Caco-2 (cell line): ENCODE results near the gene CIBAR2. TPM values are rescaled to one million over a fixed set of nuclear protein-coding genes. Genes with fewer than 3 reads are reported as not detected.

Source experiments
- BruUV-seq: library from RNA; stranded (reverse); fragments of 400-500 nt; replicated peaks from 2 replicates; lab custom pipeline; 2021; lab: Mats Ljungman, UMichigan
- CTCF ChIA-PET: fragments of 300-600 bp; sonication (Branson Sonifier 250); formaldehyde crosslinking; loops from one replicate; lab custom pipeline; 2022; ENCODE audit warnings: antibody characterized with exemption; lab: Charles Lee
- POLR2A ChIA-PET: fragments of 300-600 bp; sonication (Branson Sonifier 250); formaldehyde crosslinking; loops from one replicate; lab custom pipeline; 2022; ENCODE audit warnings: antibody characterized with exemption; lab: Charles Lee
- DNase-seq, 2 experiments: peaks; one replicate each; pipeline versions ENCODE4 v3.0.0 to v3.0.0-alpha.2; 2020 to 2022
- H3K27me3 ChIP-seq: replicated peaks from 2 replicates; pipeline ENCODE4 v1.6.0; 2011; ENCODE audit warnings: low read length; ENCODE audit not compliant: control insufficient read depth, insufficient read depth
- H3K36me3 ChIP-seq: 2 replicates; pipeline ENCODE4 v1.5.1; 2011; ENCODE audit warnings: low read length; ENCODE audit not compliant: control insufficient read depth, insufficient read depth
- H3K4me1 ChIP-seq: fragments of 250-450 bp; sonication (Bioruptor Pico); 2 replicates; pipeline ENCODE4 v1.5.1; 2020; ENCODE audit warnings: mild to moderate bottlenecking
- H3K4me3 ChIP-seq: 2 replicates; pipeline ENCODE4 v1.5.1; 2011; ENCODE audit warnings: low read depth, mild to moderate bottlenecking, control low read depth, low read length
- H3K9me3 ChIP-seq: fragments of 250-450 bp; sonication (Bioruptor Pico); 2 replicates; pipeline ENCODE4 v1.5.1; 2020; ENCODE audit warnings: mild to moderate bottlenecking, moderate library complexity
- H3K27ac Mint-ChIP-seq: one replicate; pipeline ENCODE4 v1.8.0; 2022; ENCODE audit warnings: mixed read lengths; ENCODE audit not compliant: unreplicated experiment
- H3K27me3 Mint-ChIP-seq: one replicate; pipeline ENCODE4 v1.8.0; 2022; ENCODE audit warnings: mixed read lengths; ENCODE audit not compliant: insufficient read depth, unreplicated experiment
- H3K36me3 Mint-ChIP-seq: one replicate; pipeline ENCODE4 v1.8.0; 2022; ENCODE audit warnings: mild to moderate bottlenecking, mixed read lengths; ENCODE audit not compliant: insufficient read depth, unreplicated experiment
- H3K4me1 Mint-ChIP-seq: one replicate; pipeline ENCODE4 v1.8.0; 2022; ENCODE audit warnings: low read depth, mixed read lengths; ENCODE audit not compliant: unreplicated experiment
- H3K4me3 Mint-ChIP-seq: one replicate; pipeline ENCODE4 v1.8.0; 2022; ENCODE audit warnings: mild to moderate bottlenecking, moderate library complexity, mixed read lengths; ENCODE audit not compliant: unreplicated experiment
- H3K9me3 Mint-ChIP-seq: one replicate; pipeline ENCODE4 v1.8.0; 2022; ENCODE audit warnings: mixed read lengths; ENCODE audit not compliant: unreplicated experiment
- CTCF ChIP-seq, 2 experiments: fragments of 200-600 bp in 1 of 2; IDR thresholded peaks; 1 replicate in 1 of 2; 2 replicates in 1 of 2; pipeline versions ENCODE4 v1.5.1 to v1.8.0; 2011 to 2022; ENCODE audit warnings: antibody characterized with exemption in 1 of 2, control low read depth in 1 of 2, inconsistent platforms in 1 of 2, low read depth in 1 of 2, low read length in 1 of 2, mild to moderate bottlenecking in 1 of 2, moderate library complexity in 1 of 2; ENCODE audit not compliant: insufficient read depth in 1 of 2, severe bottlenecking in 1 of 2, unreplicated experiment in 1 of 2
- intact Hi-C: fragments of 100-400 bp; cut with micrococcal nuclease; formaldehyde crosslinking; loops from one replicate; pipeline ENCODE4 v1.10.0; 2022; ENCODE audit not compliant: unreplicated experiment
- total RNA-seq: library from RNA; stranded (reverse); gene quantifications from 2 replicates; pipeline ENCODE4 v1.2.3, GENCODE V29; 2022

Gene CIBAR2
- total RNA-seq, 1 experiment from 2014 or later: not detected

GRCh38 chr16:85062323-85062722 lies 49.9 kb downstream of the CIBAR2 start:
- ChIA-PET POLR2A (no interaction called here), CTCF (no interaction called here)
- Mint-ChIP-seq H3K36me3 (no peaks in the 10 kb centered on the region), H3K9me3 (no peaks in the 10 kb centered on the region), H3K4me1 (peaks cover 4% of the 10 kb centered on the region), H3K27me3 (no peaks in the 10 kb centered on the region), H3K27ac (no peak overlapping the region), H3K4me3 (no peak overlapping the region)
- Histone ChIP-seq H3K36me3 (no peaks in the 10 kb centered on the region), H3K9me3 (no peaks in the 10 kb centered on the region), H3K27me3 (no peaks in the 10 kb centered on the region), H3K4me1 (peaks cover 8% of the 10 kb centered on the region), H3K4me3 (no peak overlapping the region)
- no peak for DNase-seq
- no TSS peak for BruUV-seq
- TF ChIP-seq CTCF (IDR thresholded peaks at IDR 0.05; ENCODE audit: insufficient read depth in 1 of 2, low read depth in 1 of 2, low read length in 1 of 2, severe bottlenecking in 1 of 2, unreplicated experiment in 1 of 2): no peak
- intact Hi-C loops: no loop called here

- intact Hi-C loops: no loop called here
- no peaks in the 10 kb centered on the region for H3K36me3 Mint-ChIP-seq
- H3K9me3 Mint-ChIP-seq: no peaks in the 10 kb centered on the region
- no peaks in the 10 kb centered on the region for H3K27me3 Mint-ChIP-seq
- TF ChIP-seq CTCF (IDR thresholded peaks at IDR 0.05; ENCODE audit: insufficient read depth in 1 of 2, low read depth in 1 of 2, low read length in 1 of 2, severe bottlenecking in 1 of 2, unreplicated experiment in 1 of 2): no peak
- ChIA-PET POLR2A (no interaction called here), CTCF (interaction anchor here (0.5 to 1.0 kb wide), 3 partner anchors 25 to 114 kb away, joined by 3 to 5 read pairs (median 4); no protein-coding TSS in a partner anchor)
- H3K4me3 Mint-ChIP-seq: no peak overlapping the region
- H3K27ac Mint-ChIP-seq: no peak overlapping the region
- Histone ChIP-seq H3K27me3 (no peaks in the 10 kb centered on the region), H3K36me3 (no peaks in the 10 kb centered on the region), H3K9me3 (no peaks in the 10 kb centered on the region), H3K4me1 (peaks cover under 1% of the 10 kb centered on the region; the same call in 1 of the 2 replicates), H3K4me3 (no peak overlapping the region)
- no peak for DNase-seq
- BruUV-seq: no TSS peak
- peaks cover 8% of the 10 kb centered on the region for H3K4me1 Mint-ChIP-seq
Observed at GRCh38 chr16:85061566-85061965, 50.7 kb downstream of the CIBAR2 start.

GRCh38 chr16:85058909-85059308 lies 53.4 kb downstream of the CIBAR2 start:
- POLR2A ChIA-PET: no interaction called here
- Mint-ChIP-seq H3K27ac (no peak overlapping the region), H3K4me3 (no peak overlapping the region), H3K36me3 (no peaks in the 10 kb centered on the region), H3K27me3 (no peaks in the 10 kb centered on the region), H3K9me3 (no peaks in the 10 kb centered on the region), H3K4me1 (peaks cover 15% of the 10 kb centered on the region)
- CTCF ChIA-PET: no interaction called here
- no peak for DNase-seq
- H3K36me3 ChIP-seq: no peaks in the 10 kb centered on the region
- no peaks in the 10 kb centered on the region for H3K27me3 ChIP-seq
- intact Hi-C loops: no loop called here
- H3K4me3 ChIP-seq: no peak overlapping the region
- BruUV-seq: no TSS peak
- TF ChIP-seq CTCF (IDR thresholded peaks at IDR 0.05; ENCODE audit: insufficient read depth in 1 of 2, low read depth in 1 of 2, low read length in 1 of 2, severe bottlenecking in 1 of 2, unreplicated experiment in 1 of 2): no peak
- no peaks in the 10 kb centered on the region for H3K9me3 ChIP-seq
- H3K4me1 ChIP-seq: no peaks in the 10 kb centered on the region
